ENCODE data around the gene CDX1.

DNA sequence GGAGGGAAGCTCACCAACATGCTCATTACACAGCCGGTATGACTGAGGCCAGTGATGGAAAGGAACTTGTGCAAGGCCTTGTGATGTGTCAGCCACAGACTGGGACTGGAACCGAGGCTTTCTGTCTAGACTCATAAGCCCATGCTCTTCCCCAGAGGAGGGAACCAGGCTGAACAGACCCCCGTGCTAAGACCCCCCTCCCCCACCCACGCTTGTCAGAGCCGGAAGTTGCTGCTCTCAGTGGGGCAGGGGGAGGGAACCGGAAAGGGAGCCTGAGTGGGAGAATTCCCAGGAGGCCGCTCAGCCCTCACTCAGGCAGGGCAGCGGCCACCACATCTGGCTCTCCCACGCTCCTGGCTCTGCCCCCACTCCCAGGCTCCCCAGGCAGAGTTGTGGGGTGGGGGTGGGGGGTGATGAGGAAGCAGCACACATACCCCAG is 6.8 kb upstream of the CDX1 start:
- TF ChIP-seq CTCF (IDR thresholded peaks at IDR 0.05) (no peak), EP300 (IDR thresholded peaks at IDR 0.05) (no peak)
